ENCODE data around the gene AQP6.

Gene AQP6

GRCh38 chr12:49946497-49946896 is 26.2 kb upstream of the AQP6 start:
- TF ChIP-seq CTCF (IDR thresholded peaks at IDR 0.05; ENCODE audit: low read depth, low read length, missing control alignments): no peak
- no peak for DNase-seq (ENCODE audit: extremely low read depth, low read depth)
- H3K4me3 ChIP-seq (replicated peaks; ENCODE audit: low read depth, low read length): no peak overlapping the region

GRCh38 chr12:49947593-49948226 is 25.0 kb upstream of the AQP6 start:
- no peak for DNase-seq (ENCODE audit: extremely low read depth, low read depth)
- TF ChIP-seq CTCF (IDR thresholded peaks at IDR 0.05; ENCODE audit: low read depth, low read length, missing control alignments): no peak
- no peak overlapping the region for H3K4me3 ChIP-seq (replicated peaks; ENCODE audit: low read depth, low read length)

GRCh38 chr12:49948866-49949845 is 23.6 kb upstream of the AQP6 start:
- no peak for DNase-seq (ENCODE audit: extremely low read depth, low read depth)
- H3K4me3 ChIP-seq (replicated peaks; ENCODE audit: low read depth, low read length): no peak overlapping the region
- no peak for TF ChIP-seq CTCF (IDR thresholded peaks at IDR 0.05; ENCODE audit: low read depth, low read length, missing control alignments)

GRCh38 chr12:49949866-49950265 is 22.9 kb upstream of the AQP6 start:
- no peak for TF ChIP-seq CTCF (IDR thresholded peaks at IDR 0.05; ENCODE audit: low read depth, low read length, missing control alignments)
- no peak for DNase-seq (ENCODE audit: extremely low read depth, low read depth)

GRCh38 chr12:49950273-49951251 is 22.2 kb upstream of the AQP6 start, which contains the start of gene AQP2:
Gene AQP2, plus strand, starts transcription at chr12:49950737. Its CDS starts 94 bp downstream, at chr12:49950831.
- TF ChIP-seq CTCF (IDR thresholded peaks at IDR 0.05; ENCODE audit: low read depth, low read length, missing control alignments): no peak
- H3K4me3 ChIP-seq (replicated peaks; ENCODE audit: low read depth, low read length): no peak within 1 kb of the TSS
- no peak for DNase-seq (ENCODE audit: extremely low read depth, low read depth)

More at GRCh38 chr12:49949866-49950265, 22.9 kb upstream of the AQP6 start:
- H3K4me3 ChIP-seq (replicated peaks; ENCODE audit: low read depth, low read length): no peak overlapping the region

All from HFF-Myc (cell line).